MCF 10A (cell line): Measurements from ENCODE around the gene HS6ST3. TPM values are rescaled to one million over a fixed set of nuclear protein-coding genes. Genes with fewer than 3 reads are reported as not detected.

Experiments used
- BruUV-seq: library from RNA; stranded (reverse); fragments of 400-500 nt; replicated peaks from 2 replicates; lab custom pipeline; 2021; lab: Mats Ljungman, UMichigan
- CTCF ChIA-PET: fragments of 300-600 bp; sonication (Branson Sonifier 250); formaldehyde crosslinking; extraction: SDS; loops from one replicate; lab custom pipeline; 2021; ENCODE audit warnings: antibody characterized with exemption, inconsistent platforms; lab: Yijun Ruan, JAX
- POLR2A ChIA-PET: fragments of 300-600, 350-650 bp; sonication (Branson Sonifier 250); formaldehyde crosslinking; extraction: SDS; loops from one replicate; lab custom pipeline; 2020; ENCODE audit warnings: antibody characterized with exemption, inconsistent platforms; lab: Yijun Ruan, JAX
- DNase-seq: peaks from one replicate; pipeline ENCODE4 v3.0.0-alpha.2; 2018; ENCODE audit not compliant: unreplicated experiment
- H3K27ac Mint-ChIP-seq: one replicate; pipeline ENCODE4 v1.8.0; 2022; ENCODE audit warnings: mild to moderate bottlenecking, low read depth, mixed read lengths; ENCODE audit not compliant: unreplicated experiment
- H3K27me3 Mint-ChIP-seq: one replicate; pipeline ENCODE4 v1.8.0; 2022; ENCODE audit warnings: mixed read lengths; ENCODE audit not compliant: insufficient read depth, unreplicated experiment
- H3K36me3 Mint-ChIP-seq: one replicate; pipeline ENCODE4 v1.8.0; 2022; ENCODE audit warnings: mild to moderate bottlenecking, moderate library complexity, mixed read lengths; ENCODE audit not compliant: insufficient read depth, unreplicated experiment
- H3K4me1 Mint-ChIP-seq: one replicate; pipeline ENCODE4 v1.8.0; 2022; ENCODE audit warnings: mixed read lengths; ENCODE audit not compliant: insufficient read depth, unreplicated experiment
- H3K4me3 Mint-ChIP-seq: one replicate; pipeline ENCODE4 v1.8.0; 2022; ENCODE audit warnings: mild to moderate bottlenecking, moderate library complexity, mixed read lengths; ENCODE audit not compliant: unreplicated experiment
- H3K9me3 Mint-ChIP-seq: one replicate; pipeline ENCODE4 v1.8.0; 2022; ENCODE audit warnings: mixed read lengths; ENCODE audit not compliant: unreplicated experiment
- CTCF ChIP-seq: fragments of 200-600 bp; IDR thresholded peaks from one replicate; pipeline ENCODE4 v1.8.0; 2022; ENCODE audit warnings: antibody characterized with exemption, mild to moderate bottlenecking; ENCODE audit not compliant: unreplicated experiment
- intact Hi-C: fragments of 100-400 bp; cut with micrococcal nuclease; formaldehyde crosslinking; loops from 2 replicates; pipeline ENCODE4 v1.14.1; 2022
- total RNA-seq: library from RNA; stranded (reverse); gene quantifications from 2 replicates; pipeline ENCODE4 v1.2.3, GENCODE V29; 2022

HS6ST3 gene
- total RNA-seq, 1 experiment from 2014 or later = 0.09 TPM

GRCh38 chr13:96809366-96810096 is 719.6 kb downstream of the HS6ST3 start:
- Mint-ChIP-seq H3K27me3 (no peaks in the 10 kb centered on the region), H3K4me1 (no peaks in the 10 kb centered on the region), H3K9me3 (peaks cover 5% of the 10 kb centered on the region), H3K36me3 (no peaks in the 10 kb centered on the region), H3K4me3 (no peak overlapping the region), H3K27ac (no peak overlapping the region)
- ChIA-PET CTCF (interaction anchor here (0.5 to 3.2 kb wide), 3 partner anchors 9 to 789 kb away, joined by 3 to 19 read pairs (median 3); no protein-coding TSS in a partner anchor), POLR2A (no interaction called here)
- no TSS peak for BruUV-seq
- no peak for TF ChIP-seq CTCF
- DNase-seq = no peak
- intact Hi-C loops = no loop called here

- Mint-ChIP-seq H3K4me1 (no peaks in the 10 kb centered on the region), H3K27me3 (no peaks in the 10 kb centered on the region), H3K9me3 (peaks cover 11% of the 10 kb centered on the region), H3K36me3 (no peaks in the 10 kb centered on the region), H3K4me3 (no peak overlapping the region), H3K27ac (no peak overlapping the region)
- DNase-seq = no peak
- ChIA-PET CTCF (interaction anchor here (0.5 to 3.2 kb wide), 3 partner anchors 8 to 790 kb away, joined by 3 to 19 read pairs (median 3); no protein-coding TSS in a partner anchor), POLR2A (no interaction called here)
- TF ChIP-seq CTCF = no peak
- intact Hi-C loops = no loop called here
- BruUV-seq = no TSS peak
Observed at GRCh38 chr13:96810104-96810503, 720.2 kb downstream of the HS6ST3 start.

- Mint-ChIP-seq H3K27me3 (no peaks in the 10 kb centered on the region), H3K36me3 (no peaks in the 10 kb centered on the region), H3K9me3 (peaks cover 15% of the 10 kb centered on the region), H3K4me3 (no peak overlapping the region), H3K27ac (no peak overlapping the region), H3K4me1 (no peaks in the 10 kb centered on the region)
- no TSS peak for BruUV-seq
- intact Hi-C loops = no loop called here
- CTCF ChIA-PET = interaction anchor here (0.6 to 1.7 kb wide), 3 partner anchors 13 to 791 kb away, joined by 4 to 5 read pairs (median 4); no protein-coding TSS in a partner anchor
- POLR2A ChIA-PET = no interaction called here
- TF ChIP-seq CTCF = no peak
- DNase-seq = no peak
Observed at GRCh38 chr13:96811049-96811448, 721.1 kb downstream of the HS6ST3 start.

- peak; percentile 55 for DNase-seq
- no peaks in the 10 kb centered on the region for H3K27me3 Mint-ChIP-seq
- H3K36me3 Mint-ChIP-seq = no peaks in the 10 kb centered on the region
- intact Hi-C loops = loop anchor here (2.0 kb wide), 1 partner anchor 143 kb away; no protein-coding TSS in a partner anchor
- ChIA-PET CTCF (interaction anchor here (0.6 to 6.0 kb wide), 4 partner anchors 11 to 795 kb away, joined by 6 to 135 read pairs (median 17); no protein-coding TSS in a partner anchor), POLR2A (no interaction called here)
- H3K27ac Mint-ChIP-seq = peak overlapping the region; percentile 52
- peaks cover 15% of the 10 kb centered on the region for H3K9me3 Mint-ChIP-seq
- no peak overlapping the region for H3K4me3 Mint-ChIP-seq
- H3K4me1 Mint-ChIP-seq = peaks cover 2% of the 10 kb centered on the region
- BruUV-seq = no TSS peak
- no peak for TF ChIP-seq CTCF
Observed at GRCh38 chr13:96816261-96816660, 726.4 kb downstream of the HS6ST3 start.
